Parathyroid adenoma (tissue), 2 donors: ENCODE measurements around the gene FSIP1.

Experiments used
- H2AFZ ChIP-seq: fragments of 300-600 bp; sonication (generic); one replicate; pipeline ENCODE4 v1.7.0; 2017; ENCODE audit warnings: antibody characterized with exemption, mild to moderate bottlenecking
- H3K27ac ChIP-seq: fragments of 300-600 bp; sonication (generic); one replicate; pipeline ENCODE4 v1.7.0; 2017
- H3K27me3 ChIP-seq: fragments of 300-600 bp; sonication (generic); one replicate; pipeline ENCODE4 v1.7.0; 2017; ENCODE audit warnings: low read length; ENCODE audit not compliant: control insufficient read depth, insufficient read depth
- H3K36me3 ChIP-seq: fragments of 300-600 bp; sonication (generic); one replicate; pipeline ENCODE4 v1.7.0; 2017; ENCODE audit warnings: low read length; ENCODE audit not compliant: control insufficient read depth, insufficient read depth
- H3K4me1 ChIP-seq: fragments of 300-600 bp; sonication (generic); one replicate; pipeline ENCODE4 v1.7.0; 2017; ENCODE audit warnings: control low read depth
- H3K4me2 ChIP-seq: fragments of 300-600 bp; sonication (generic); one replicate; pipeline ENCODE4 v1.7.0; 2017; ENCODE audit warnings: low read length
- H3K4me3 ChIP-seq: fragments of 300-600 bp; sonication (generic); one replicate; pipeline ENCODE4 v1.7.0; 2017; ENCODE audit warnings: low read depth, low read length
- H3K79me2 ChIP-seq: fragments of 300-600 bp; sonication (generic); one replicate; pipeline ENCODE4 v1.7.0; 2017; ENCODE audit warnings: control low read depth
- H3K9ac ChIP-seq: fragments of 300-600 bp; sonication (generic); one replicate; pipeline ENCODE4 v1.7.0; 2017; ENCODE audit warnings: mild to moderate bottlenecking
- H3K9me3 ChIP-seq: fragments of 300-600 bp; sonication (generic); one replicate; pipeline ENCODE4 v1.7.0; 2017; ENCODE audit warnings: low read length; ENCODE audit not compliant: control insufficient read depth
- TF ChIP-seq, protein P1 (sequence below): fragments of 300-600 bp; sonication (generic); IDR thresholded peaks from one replicate; pipeline ENCODE4 v1.7.0; 2017; ENCODE audit warnings: antibody characterized with exemption, mild to moderate bottlenecking
- donor health status: primary hyperparathyroidism.

The FSIP1 gene

DNA sequence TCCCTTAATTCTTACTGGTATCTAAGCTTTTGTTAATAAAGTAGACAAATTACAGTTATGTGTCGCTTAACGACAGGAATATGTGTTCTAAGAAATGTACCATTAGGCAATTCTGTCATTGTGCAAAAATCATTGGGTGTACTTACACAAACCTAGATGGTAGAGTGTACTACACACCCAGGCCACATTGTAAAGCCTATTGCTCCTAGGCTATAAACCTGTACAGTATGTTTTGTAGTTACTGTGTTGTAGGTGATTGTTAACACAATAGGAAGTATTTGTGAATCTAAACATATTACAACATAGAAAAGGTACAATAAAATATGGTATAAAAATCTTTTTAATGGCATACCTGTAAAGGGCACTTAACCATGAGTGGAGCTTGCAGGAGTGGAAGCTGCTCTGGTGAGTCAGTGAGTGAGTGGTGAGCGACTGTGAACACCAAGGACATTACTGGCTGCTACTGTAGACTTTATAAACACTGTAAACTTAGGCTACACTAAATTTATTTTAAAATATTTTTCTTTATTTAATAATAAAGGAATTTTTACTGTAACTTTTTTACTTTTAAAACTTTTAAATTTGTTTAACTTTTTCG is 47.4 kb downstream of the FSIP1 start:
- H3K9me3 ChIP-seq, result no peaks in the 10 kb centered on the region
- H3K36me3 ChIP-seq, result no peaks in the 10 kb centered on the region
- no peak overlapping the region for H3K27ac ChIP-seq
- no peaks in the 10 kb centered on the region for H3K79me2 ChIP-seq
- TF ChIP-seq, protein P1, sequence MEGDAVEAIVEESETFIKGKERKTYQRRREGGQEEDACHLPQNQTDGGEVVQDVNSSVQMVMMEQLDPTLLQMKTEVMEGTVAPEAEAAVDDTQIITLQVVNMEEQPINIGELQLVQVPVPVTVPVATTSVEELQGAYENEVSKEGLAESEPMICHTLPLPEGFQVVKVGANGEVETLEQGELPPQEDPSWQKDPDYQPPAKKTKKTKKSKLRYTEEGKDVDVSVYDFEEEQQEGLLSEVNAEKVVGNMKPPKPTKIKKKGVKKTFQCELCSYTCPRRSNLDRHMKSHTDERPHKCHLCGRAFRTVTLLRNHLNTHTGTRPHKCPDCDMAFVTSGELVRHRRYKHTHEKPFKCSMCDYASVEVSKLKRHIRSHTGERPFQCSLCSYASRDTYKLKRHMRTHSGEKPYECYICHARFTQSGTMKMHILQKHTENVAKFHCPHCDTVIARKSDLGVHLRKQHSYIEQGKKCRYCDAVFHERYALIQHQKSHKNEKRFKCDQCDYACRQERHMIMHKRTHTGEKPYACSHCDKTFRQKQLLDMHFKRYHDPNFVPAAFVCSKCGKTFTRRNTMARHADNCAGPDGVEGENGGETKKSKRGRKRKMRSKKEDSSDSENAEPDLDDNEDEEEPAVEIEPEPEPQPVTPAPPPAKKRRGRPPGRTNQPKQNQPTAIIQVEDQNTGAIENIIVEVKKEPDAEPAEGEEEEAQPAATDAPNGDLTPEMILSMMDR, result no peak
- no peaks in the 10 kb centered on the region for H3K4me1 ChIP-seq
- no peak overlapping the region for H2AFZ ChIP-seq
- H3K4me3 ChIP-seq, result no peak overlapping the region
- H3K27me3 ChIP-seq, result no peaks in the 10 kb centered on the region
- no peak overlapping the region for H3K9ac ChIP-seq
- H3K4me2 ChIP-seq, result no peak overlapping the region

DNA sequence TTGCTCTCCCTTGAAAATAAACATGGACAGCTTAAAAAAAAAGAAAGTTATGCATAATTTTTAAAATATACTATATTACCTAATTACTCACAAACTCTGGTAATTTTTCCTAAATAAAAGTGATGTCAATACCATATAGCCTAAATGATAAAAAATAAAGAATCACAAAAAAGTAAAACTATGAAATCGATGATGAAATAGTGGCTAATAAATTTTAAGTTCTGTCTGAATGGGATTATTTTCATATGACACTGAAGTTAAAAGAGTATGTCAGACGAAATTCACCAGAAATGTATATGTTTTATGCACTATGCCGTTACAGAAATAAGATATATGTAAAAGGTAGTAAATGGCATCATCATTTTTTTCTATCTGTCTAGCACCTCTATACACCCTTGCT is 51.4 kb downstream of the FSIP1 start:
- Histone ChIP-seq H3K36me3 (no peaks in the 10 kb centered on the region), H3K9me3 (no peaks in the 10 kb centered on the region), H3K27ac (no peak overlapping the region), H3K27me3 (no peaks in the 10 kb centered on the region), H3K9ac (no peak overlapping the region), H3K4me2 (no peak overlapping the region), H3K4me3 (no peak overlapping the region), H2AFZ (no peak overlapping the region), H3K79me2 (no peaks in the 10 kb centered on the region), H3K4me1 (no peaks in the 10 kb centered on the region)
- TF ChIP-seq, protein P1, result no peak

DNA sequence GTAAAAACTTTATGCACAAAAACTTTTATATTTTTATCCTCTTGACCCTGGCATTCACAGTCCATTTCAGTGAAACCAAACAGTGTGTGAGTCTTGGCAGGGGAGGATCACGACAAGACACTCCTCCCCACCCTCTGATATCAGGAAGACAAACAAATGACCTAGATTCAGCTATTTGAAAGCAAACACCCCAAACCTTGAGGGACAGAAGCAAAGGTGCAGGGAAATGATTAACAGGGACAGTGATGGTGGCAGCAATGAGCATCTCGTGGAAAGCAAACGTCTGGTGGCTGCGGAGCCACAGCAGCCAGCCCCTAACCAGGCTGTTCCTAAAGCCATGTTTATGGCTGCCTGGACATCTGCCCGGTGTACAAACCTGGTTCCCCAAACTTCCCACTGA is 52.1 kb downstream of the FSIP1 start:
- Histone ChIP-seq H3K9me3 (no peaks in the 10 kb centered on the region), H3K4me1 (no peaks in the 10 kb centered on the region), H3K27me3 (no peaks in the 10 kb centered on the region), H3K9ac (no peak overlapping the region), H3K36me3 (no peaks in the 10 kb centered on the region), H3K27ac (no peak overlapping the region), H3K4me2 (no peak overlapping the region), H3K79me2 (no peaks in the 10 kb centered on the region), H2AFZ (no peak overlapping the region), H3K4me3 (no peak overlapping the region)
- TF ChIP-seq, protein P1, result no peak

DNA sequence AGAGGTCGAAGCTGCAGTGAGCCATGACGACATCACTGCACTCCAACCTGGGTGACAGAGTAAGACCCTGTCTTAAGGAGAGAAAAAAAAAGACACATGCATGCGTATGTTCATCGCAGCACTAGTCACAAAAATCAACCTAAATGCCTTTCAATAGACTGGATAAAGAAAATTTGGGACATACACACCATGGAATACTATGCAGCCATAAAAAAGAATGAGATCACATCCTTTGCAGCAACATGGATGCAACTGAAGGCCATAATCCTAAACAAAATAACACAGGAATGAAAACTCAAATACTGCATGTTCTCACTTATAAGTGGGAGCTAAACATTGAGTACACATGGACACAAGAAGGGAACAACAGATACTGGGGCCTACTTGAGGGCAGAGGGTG is 53.1 kb downstream of the FSIP1 start:
- Histone ChIP-seq H3K27me3 (no peaks in the 10 kb centered on the region), H3K9me3 (no peaks in the 10 kb centered on the region)
- TF ChIP-seq, protein P1, result no peak

DNA sequence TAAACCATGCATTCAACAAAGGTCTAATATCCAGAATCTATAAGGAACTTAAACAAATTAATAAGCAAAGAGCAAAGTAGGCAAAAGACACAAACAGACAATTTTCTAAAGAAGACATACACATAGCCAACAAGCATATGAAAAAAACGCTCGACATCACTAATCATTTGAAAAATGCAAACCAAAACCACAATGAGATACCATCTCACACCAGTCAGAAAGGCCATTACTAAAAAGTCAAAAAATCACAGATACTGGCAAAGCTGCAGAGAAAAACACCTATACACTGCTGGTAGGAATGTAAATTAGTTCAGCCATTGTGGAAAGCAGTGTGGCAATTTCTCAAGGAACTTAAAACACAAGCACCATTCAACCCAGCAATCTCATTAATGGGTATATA is 53.8 kb downstream of the FSIP1 start:
- Histone ChIP-seq H3K4me2 (no peak overlapping the region), H2AFZ (no peak overlapping the region), H3K4me3 (no peak overlapping the region), H3K27ac (no peak overlapping the region), H3K9me3 (no peaks in the 10 kb centered on the region), H3K4me1 (no peaks in the 10 kb centered on the region), H3K36me3 (no peaks in the 10 kb centered on the region), H3K9ac (no peak overlapping the region), H3K27me3 (no peaks in the 10 kb centered on the region), H3K79me2 (no peaks in the 10 kb centered on the region)
- TF ChIP-seq, protein P1, result no peak

More for the DNA sequence above, 53.1 kb downstream of the FSIP1 start:
- no peak overlapping the region for H2AFZ ChIP-seq
- H3K36me3 ChIP-seq, result no peaks in the 10 kb centered on the region
- no peak overlapping the region for H3K4me3 ChIP-seq
- no peak overlapping the region for H3K27ac ChIP-seq
- no peaks in the 10 kb centered on the region for H3K4me1 ChIP-seq
- no peak overlapping the region for H3K9ac ChIP-seq
- H3K79me2 ChIP-seq, result no peaks in the 10 kb centered on the region
- no peak overlapping the region for H3K4me2 ChIP-seq
